ENCODE measurements around the gene PTPRD.

Gene PTPRD

DNA sequence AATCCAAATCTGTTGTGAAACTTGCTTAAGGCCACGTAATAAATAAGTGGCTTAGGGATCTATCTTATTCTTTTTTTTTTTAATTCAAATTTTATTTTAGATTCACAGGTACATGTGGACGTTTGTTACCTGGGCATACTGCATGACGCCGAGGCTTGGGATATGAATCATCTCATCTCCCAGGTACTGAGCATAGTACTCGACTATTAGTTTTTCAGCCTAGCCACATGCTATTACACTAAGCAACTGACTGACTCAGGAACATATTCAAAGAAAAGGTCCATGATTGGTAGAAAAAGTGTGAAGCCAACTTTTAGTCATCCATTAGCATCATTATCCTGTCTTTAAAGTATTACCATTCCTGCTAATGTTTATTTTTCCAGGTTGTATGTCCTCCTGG, 1709.7 kb downstream of the PTPRD start:
- DNase-seq (ENCODE audit: low spot score) = no peak

DNA sequence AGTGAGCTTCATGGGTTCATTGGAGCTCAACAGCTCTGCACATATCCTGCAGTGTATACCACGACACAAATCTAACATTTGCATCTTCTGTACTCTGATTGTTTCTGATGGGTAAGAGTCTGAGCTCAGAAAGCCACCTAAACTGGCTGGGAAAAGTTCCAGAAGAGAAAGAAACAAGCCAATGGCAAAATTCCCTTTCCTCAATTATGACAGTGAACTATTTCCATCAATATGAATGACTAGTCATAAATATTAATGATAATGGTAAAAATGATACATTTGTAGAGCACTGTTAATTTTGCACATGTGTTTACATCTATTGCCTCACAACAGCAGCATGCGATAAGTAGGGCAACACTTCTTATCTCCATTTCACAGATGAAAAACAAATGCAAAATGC, 1711.7 kb downstream of the PTPRD start:
- DNase-seq (ENCODE audit: low spot score) = no peak

DNA sequence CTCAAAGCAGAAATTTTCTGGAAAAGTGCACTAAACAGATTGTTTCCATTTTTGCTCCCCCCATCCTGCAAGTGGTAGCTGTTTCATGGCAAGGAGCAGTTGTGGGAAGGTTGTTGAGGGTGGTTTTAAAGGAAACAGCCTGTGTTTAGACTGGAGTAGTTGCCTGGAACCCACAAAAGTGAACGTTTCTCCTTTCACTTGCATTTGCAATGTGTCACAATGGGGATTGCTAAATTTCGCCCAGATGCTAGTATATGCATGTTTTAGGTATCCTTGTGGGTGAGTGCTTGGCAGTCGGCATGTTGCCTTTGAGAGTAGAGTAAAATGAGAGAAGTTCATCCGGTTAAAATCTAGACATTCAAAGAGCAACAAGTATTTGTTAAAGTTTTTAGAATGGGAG, 1713.3 kb downstream of the PTPRD start:
- no peak for DNase-seq (ENCODE audit: low spot score)

DNA sequence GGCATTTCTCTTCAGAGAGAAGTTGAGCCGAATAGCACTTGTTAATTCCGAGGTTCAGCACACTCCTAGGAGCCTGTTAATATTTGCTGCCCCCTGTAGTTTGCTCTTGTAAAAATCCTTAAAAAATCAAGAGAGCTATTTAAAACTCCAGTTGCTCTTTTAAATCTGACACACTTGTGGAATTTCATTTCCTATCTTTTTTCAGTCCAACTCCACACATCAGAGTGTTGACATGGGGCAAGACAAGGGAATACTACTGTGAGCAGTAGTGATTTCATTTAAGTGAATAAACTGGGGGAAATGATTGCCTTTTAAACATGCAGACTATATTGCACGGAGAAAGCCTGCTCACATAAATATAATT, 1717.0 kb downstream of the PTPRD start:
- DNase-seq (ENCODE audit: low spot score) = peak; percentile 31

DNA sequence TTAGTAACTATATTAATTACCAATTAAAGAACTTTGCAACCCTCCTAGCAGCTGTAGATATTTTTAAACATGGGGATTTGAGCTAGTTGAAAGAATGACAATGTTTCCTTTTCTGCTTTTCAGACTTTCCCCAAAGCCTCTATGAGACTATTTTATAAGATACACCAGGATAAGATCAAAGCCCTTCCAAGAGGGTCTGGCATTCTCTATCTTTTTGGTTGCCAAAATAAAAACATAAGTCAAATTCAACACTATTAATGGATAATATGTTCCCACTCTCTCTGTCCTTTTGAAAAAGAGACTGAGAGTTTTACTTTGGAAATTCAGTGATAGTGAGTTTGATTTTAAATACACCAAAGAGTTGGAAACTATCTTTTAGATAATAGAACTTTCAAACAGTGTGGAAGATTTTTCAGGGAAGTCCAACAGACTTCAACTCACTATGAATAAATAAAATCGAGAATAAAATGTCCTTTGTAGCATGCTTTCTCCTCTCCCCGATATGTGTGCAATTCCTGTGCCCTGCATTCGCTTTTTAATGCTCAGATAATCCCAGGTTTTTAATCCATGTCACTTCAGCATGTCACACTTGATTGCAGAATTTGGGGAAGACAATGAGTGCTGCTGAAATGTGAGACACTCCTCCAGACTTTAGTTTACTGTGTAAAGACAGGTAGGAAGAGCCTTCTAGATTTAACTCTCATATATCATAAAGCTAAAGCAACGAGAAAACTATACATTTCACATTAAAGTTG, 1717.5 kb downstream of the PTPRD start:
- no peak for DNase-seq (ENCODE audit: low spot score)

DNA sequence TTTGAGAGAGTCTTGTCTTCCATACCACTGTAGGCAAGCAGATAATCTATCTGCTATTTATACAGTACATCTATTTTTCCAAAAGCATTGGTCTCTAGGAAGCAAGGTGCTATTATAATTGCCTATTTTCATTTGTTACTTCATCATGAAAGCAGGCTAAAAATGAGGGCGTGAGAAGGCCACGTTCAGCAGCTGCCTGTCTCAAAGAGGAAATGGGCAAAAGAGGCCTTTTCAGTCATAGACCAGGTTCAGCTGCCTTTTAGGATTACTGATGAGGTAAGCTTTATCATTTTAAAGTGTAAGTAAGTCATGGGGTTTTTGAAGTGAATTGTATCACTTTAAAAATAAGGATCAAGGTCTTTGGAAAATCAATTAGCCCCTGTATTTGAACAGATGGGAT, 1722.1 kb downstream of the PTPRD start:
- DNase-seq (ENCODE audit: low spot score) = no peak

DNA sequence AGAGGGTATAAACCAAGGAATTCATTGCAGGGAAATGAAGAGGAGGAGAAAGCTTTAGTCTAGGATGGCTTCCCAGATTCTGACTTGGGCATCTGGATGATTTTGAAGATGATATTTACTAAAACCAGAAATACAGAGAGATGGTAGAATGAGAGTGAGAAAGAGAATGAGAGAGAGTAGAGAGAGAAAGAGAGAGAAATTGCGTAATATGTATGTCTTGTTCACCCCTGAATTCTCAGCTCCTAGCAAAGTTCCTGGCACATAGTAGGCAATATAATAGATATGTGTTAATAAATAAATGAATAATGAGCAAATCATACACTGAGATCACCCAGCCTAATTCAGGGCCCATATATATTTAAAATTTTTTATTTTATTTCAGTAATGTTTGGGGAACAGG, 1723.7 kb downstream of the PTPRD start:
- DNase-seq (ENCODE audit: low spot score) = no peak

DNA sequence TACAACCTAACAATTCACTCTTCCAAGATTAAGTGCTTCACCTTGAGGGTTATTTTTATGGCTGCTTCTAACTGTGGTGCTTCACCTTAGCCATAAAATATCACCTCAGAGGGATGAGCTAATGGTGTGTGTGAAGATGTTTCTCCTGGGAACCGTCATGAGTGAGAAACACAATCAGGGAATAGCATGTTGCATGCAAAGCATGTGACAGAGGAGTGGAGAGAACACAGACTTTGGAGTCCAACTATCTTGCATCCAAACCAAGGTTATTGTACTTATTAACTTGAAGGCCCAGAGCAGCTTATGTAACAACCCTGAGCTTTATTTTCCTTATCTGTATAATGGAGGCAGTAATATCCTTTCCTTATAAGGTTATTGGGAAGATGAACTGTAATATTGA, 1724.2 kb downstream of the PTPRD start:
- no peak for DNase-seq (ENCODE audit: low spot score)

DNA sequence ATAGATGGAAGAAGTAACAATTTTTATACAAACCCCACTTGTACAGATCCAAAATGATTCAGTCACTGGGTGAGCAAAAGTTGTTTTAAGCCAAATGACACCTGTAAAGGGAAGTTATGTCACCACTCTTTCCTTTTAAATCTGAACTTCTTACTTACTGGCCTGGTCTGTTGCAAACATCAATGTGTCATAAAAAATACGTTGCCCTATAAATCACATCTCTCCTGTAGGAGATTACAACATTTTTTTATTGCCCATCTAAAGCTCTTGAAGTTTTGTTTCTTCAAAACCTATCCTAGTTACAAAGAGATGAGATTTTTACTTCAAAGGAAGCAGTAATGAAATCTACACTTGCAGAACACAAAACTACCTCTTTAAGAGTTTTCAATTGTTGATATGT, 1725.4 kb downstream of the PTPRD start:
- DNase-seq (ENCODE audit: low spot score) = no peak

DNA sequence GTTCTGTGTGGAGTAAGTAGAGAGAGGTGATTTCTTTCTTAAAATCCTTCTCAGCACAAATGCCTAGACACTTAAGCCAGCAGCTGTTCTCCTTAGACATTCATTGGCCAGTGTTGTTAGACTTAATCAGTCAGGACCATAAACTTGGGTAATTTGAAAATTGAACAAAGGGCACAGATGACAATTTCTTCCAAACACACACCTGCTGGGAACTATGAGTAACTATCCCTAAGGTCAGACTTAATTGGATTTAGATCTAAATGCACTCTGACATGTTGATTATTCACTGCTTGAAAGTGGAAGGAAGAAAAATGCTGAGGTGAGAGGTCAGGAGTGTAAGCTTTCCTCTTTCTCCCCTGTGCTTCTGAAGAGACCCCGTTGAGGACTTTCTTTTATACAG, 1729.5 kb downstream of the PTPRD start:
- no peak for DNase-seq (ENCODE audit: low spot score)

DNA sequence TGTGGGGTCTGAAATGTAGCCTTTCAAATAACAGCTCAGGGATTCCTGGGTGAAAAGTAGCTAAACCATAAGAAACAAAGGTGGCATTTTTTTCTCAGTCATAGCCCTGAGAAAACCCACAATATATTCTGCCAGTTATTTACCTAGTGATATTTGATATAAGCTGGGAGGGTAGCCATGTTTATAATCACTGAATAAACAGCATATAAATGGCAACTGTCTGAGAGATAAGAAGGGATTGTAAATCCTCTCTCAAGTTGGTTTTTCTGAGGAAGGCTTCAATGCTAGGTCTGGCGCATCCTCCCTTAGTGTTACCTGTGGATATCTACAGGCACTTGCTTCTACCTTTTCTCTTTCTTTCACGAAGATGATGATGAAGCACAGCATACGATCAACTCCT, 1732.7 kb downstream of the PTPRD start:
- no peak for DNase-seq (ENCODE audit: low spot score)

DNA sequence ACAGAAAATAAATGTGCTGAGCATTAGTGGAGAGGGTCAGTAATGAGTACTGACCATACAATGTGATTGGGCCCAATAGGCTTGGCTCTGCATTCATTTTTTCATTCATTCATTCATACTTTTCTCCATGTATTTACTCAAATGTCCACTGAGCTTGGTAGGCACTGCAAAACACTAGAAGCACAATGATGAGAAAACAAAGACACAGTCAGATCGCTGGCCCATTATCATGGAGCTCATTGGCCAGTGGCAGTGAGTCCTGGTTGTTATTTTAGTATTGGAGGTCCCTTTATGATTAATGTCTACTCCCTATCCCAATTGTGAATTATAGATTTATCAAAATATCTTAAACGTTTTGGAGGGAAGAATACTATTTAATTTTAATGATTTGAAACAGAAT, 1733.5 kb downstream of the PTPRD start:
- no peak for DNase-seq (ENCODE audit: low spot score)

DNA sequence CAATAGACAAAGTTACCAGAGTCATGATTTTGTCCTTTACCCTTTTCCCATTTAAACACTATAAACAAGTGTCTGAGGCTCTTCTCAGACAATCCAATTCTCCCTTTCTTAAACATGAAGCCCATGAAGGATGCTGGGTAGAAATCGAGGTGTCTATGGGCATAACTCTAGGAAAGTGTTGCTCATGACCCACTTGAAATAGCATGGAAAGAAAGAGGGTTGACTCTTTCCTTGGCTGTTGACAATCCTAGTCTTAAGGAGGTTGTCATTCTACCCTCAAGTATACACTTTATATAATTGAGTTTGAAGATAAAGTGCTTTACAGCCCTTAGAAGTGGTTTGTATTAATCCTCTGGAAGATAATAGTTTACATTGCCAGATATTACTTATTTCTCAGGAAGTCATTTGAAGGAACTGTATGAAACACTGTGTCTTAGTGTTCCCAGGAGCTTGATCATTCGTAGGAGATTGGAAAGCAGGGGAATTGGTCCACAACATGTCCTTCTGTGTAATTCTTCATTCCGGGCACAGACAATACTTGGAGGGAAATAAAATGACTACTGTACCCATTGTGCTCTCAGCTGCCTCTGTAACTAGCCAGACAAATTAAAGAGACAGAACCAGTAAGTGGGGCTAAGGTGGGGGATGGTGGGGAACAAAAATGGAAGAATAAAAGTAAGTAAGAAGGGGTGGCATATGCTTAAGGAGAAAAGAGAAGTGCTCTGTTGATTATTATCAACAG, 1734.9 kb downstream of the PTPRD start:
- DNase-seq (ENCODE audit: low spot score) = no peak

DNA sequence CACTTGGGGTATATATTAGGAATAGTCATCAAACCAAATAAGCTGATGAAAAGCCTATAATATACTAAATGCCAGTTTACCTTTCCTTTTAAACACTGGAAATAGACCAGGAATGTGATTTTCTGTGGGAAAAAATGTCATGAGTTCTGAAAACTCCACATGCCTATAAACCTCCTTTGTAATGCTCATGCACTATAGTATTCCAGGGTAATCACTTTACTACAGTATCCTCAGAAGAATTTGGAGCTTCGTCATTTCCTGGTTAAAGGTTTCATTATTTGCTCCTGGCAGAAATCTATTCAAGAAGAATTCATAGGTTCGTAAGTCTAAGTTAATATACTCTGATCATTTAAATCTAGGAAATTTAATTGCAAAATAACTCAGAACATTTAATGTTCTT, 1736.5 kb downstream of the PTPRD start:
- DNase-seq (ENCODE audit: low spot score) = no peak

DNA sequence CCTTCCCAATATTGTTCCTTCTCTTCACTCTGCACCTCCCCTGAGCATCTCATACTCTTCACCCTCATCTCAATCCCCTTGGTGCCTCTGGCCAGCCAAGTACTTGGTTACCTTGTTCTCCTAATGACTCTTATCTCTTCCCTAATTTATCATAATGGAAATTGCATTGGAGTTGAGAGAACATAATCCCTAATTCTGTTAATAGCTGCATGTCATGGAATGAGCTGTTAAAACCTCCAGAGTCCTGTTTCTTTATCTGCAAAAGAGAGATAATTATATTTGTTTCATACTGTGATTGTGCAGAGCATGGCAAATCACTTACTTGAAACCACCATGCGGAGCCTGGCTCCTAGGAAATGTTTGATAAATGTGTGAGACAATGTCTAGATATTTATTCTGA, 1738.3 kb downstream of the PTPRD start:
- DNase-seq (ENCODE audit: low spot score) = no peak

DNA sequence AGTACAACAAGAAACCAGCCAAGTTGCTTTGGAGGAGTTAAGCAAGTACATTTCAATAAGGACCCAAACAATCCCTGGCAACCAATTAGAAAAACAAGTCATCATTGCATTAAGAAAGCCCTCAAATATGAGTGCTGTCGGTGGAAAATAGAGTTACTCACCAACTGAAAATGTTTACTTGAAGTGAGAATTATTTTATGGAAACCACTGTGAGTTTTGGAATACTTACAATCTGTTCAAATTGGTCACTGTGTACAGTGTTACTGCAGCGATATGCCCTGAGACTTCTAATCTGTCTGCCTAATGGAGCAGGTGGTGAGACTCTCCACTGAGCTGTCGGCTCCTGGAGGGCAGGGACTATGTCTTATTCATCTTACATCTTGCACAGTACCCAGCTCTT, 1740.0 kb downstream of the PTPRD start:
- DNase-seq (ENCODE audit: low spot score) = no peak

DNA sequence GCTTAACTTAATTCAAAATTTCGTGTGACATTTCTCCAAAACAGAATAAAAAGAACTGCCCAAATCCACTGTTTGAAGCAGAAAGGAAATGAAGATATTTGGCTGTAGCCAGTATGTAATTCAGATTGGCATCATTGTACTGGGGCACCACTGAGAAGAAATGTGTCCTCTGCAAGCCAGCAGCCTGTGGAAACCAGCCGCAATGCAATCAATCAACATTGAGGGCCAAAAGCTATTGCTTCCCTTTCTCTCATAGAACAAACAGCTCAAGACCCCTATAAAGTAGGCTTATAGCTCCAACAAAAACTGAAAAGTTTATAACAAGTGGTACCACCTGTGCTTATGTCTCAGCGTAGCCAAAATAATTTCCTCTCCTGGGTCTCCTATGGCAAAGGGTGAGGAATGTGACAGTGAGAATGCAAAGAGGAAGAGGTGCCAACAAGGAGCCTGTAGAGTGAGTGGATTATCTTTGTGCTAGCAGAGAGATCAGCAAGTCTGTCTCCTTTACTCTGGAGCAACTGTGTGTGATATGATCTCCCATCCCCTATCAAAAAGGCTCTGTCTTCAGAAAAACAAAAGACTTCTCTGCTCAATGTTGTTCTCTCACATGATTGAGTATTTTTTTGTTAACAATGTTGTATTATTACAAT, 1740.9 kb downstream of the PTPRD start:
- no peak for DNase-seq (ENCODE audit: low spot score)

DNA sequence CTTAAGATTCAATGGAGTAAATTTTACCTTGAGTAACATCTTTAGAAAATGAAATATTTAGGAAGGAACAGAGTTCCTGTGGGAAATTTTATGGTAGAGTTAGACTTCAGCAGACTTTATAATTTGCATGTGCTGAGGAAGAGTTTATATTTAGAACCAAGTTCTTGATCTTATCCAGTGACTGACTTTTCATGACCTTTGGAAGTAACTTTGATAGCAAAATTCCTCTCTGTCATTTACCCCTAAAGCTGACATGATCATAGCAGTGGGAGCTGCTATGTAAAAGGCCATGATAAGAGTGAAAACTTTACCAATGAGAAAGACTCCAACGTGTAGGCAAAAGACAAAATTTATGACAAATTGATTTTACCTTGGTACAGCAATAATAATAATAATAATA, 1741.4 kb downstream of the PTPRD start:
- no peak for DNase-seq (ENCODE audit: low spot score)

DNA sequence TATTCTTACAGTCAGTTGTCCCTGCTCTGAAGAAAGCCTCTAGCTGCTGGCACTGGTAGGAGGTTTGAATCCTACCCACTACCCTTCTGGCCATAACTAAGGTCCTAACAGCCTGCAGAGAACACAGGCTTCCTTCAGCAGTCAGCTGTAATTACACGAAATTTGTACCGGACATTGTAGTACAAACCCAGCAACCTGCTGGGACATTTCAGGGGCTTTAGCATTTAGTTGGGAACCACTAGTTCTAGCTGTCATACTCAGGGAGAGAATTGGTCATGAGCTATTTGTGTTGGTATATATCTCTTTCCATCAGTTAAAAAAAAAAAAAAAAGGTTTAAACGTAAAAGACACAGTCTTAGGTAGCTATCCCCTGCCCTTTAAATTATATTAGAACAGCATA, 1743.0 kb downstream of the PTPRD start:
- no peak for DNase-seq (ENCODE audit: low spot score)

DNA sequence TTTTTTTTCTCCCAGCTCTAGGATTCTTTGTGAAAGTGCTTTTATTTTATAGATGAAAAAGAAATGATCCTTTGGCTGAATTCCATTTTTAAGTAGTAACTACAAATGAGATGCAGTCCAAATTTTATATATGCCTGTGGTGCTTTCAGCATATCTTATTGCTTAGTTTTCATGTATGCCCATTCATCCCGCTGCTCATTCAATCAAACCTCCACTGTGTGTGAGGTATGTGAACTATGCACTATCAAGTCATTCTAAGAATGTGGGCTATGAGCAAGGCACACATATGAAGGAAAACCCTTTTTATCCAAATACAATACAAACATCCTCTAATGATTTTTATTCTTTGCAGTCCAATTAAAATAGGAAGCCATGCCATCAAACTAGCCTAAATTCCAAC, 1744.2 kb downstream of the PTPRD start:
- DNase-seq (ENCODE audit: low spot score) = peak; percentile 14

DNA sequence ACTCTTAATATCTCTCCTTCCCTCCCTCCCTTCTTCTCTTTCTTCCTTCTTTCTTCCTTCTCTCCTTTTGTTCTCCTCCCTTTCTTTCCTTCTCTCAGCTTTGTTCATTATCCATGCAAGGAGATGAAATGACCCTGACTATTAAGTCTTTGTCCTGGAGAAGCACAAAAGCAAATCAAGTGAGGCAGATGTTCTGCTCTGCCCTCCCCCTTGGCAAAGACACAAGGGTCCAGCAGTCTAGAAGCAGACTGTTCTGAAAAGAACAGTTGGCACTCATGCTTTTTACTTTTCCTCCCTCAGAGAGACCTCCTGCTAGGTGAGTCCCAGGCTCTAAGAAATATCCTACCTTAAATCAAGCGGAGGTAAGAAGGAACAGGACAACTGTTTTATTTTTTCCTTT, 1745.7 kb downstream of the PTPRD start:
- DNase-seq (ENCODE audit: low spot score) = no peak

DNA sequence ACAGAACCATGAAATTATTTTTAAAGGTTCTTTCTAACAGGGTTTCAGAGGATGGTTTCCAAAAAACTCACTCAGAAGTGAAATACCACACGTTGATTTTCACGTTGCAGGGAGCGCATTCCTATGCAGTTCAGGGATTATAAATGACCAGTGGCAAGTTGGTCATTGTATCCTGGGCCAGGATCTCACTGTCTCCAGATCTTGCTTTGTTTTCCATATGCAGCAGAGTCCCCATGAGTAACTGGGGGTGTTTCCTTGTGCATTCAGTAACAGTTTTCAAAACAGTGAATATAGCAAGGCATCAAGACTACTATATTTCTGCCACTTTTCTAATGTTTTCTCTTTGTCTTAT, 1748.3 kb downstream of the PTPRD start:
- no peak for DNase-seq (ENCODE audit: low spot score)

DNA sequence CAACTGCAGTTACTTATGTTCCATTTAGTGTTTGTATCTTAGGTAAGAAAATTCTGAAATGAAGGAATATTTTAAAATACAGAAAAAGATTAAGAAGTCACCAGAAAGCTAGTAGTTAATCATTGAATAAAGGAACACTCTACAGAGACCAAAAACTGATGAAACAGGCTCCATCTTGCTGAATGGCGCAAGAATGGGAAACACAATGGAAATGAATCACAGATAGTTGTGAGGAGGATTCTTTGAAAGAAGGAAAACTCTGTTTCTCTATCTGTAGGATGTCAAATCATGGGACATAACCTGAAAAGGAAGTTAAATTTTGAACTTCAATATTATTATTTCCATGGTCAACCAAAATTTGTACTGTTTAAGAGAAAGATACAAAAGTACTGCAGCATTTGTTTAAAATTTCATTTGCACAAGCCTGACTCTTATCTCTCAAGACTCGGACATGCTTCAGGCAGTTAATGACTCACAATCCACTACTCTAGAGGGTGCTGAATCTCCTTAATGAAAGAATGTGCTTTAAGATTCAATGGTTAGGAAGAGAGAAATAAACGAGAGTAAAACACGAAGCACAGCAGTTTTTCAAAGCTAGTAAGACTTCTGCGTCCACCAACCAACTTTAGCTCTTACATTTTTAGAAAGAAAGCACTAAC, 1748.8 kb downstream of the PTPRD start:
- DNase-seq (ENCODE audit: low spot score) = no peak

All from iPS-NIHi11 (cell line).